Putamen (tissue), 1 donor: ENCODE data around the gene LDB2.

Source experiments
- DNase-seq: peaks from one replicate; pipeline ENCODE4 v3.0.0-alpha.2; 2016; ENCODE audit warnings: low spot score

The LDB2 gene

DNA sequence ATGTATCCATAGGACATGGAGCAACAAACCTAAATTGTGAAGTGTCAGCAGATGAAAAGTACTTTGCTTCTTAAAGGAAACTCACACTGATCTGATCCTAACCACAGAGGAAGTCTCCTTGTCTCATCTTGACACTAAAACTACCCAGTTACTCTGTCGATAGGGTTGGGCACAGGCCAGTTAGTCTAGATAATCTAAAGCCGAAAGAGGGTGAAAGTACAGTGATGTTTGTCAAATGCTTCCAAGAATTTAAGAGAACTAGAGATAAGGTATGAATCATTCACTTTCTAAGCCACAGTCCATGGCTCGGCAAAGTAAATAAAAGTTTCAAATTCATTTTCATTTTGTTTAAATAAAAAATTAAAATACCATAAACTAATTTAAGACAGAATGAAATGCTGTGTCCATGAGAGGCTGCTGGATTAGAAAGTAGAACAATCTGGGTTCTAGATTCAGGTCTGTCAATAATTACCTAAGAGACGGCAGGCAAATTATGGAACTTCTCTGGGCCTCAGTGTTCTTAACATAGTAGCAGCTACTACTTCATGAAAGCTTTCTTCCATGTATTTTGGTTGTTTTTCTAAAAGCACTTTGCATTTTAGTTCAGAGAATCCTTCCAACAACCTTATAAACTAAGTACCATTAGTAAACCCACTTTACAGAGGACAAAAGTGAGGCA is 176.7 kb downstream of the LDB2 start:
- no peak for DNase-seq

DNA sequence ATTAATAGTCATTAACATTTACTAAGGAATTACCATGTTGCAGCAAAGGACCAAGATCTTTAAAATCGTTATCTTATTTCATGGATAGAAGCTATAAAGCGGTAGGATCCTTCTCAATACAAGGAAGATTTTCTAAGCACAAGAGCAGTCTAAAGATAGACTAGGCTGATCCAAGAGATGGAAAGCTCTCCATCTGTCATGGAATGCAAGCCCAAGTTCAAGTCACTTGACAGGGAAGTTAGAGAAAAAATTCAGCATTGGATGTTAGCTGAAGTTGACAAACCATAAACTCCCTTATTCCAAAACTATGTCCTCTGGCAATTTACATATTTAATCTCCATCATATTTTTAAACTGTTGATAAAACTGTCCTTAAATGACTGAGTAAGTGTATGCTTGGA is 177.7 kb downstream of the LDB2 start:
- DNase-seq, result no peak

DNA sequence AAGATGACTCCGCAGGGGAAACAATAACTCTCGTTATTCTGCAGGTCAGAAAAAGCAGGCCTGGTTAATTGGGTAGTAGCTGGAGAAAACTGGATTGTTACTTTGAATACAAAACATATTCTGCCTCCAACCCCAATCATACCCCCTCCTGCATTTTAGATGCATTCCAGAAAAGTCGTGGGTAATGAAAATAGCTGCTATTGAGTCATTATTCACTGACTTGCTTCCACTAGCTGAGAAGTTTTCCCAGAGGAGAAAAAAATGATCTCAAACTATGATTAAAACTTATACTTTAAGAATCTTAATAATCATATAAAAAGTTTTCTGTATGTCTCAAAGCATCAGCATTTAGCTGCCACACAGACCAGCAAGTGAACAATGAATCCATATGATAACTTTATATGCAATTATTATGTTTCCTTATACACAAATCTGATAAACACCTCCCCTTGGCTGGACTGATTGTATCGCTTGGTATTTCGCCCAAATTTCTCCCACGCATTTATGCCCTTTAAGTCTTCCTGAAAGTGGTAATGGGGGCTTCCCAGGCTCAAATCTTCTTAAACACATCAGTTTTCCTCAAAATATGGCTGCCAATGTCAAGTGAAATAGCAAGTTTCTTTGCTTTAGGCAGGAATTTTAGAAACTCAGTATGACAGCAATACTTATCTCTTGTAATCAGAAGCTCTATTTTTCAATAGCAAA is 181.0 kb downstream of the LDB2 start:
- no peak for DNase-seq

DNA sequence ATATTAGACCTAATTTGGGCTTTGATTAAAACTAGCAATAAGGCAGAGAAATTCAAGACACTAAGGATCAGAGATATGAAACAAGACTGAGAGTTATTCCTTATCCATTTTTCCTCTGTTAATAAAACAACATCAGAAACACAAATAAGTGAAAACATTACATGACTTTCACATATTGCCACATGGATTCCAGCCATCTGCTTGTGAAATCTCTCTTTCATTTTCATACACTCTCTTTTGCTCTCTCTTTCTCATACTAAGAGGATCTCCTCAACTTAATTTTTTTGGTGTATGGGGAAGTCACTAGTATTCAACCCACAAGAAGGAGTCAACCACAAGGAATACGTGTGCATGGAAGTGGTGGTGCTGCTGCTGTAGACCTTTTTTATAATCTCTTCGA is 183.0 kb downstream of the LDB2 start:
- DNase-seq, result no peak

DNA sequence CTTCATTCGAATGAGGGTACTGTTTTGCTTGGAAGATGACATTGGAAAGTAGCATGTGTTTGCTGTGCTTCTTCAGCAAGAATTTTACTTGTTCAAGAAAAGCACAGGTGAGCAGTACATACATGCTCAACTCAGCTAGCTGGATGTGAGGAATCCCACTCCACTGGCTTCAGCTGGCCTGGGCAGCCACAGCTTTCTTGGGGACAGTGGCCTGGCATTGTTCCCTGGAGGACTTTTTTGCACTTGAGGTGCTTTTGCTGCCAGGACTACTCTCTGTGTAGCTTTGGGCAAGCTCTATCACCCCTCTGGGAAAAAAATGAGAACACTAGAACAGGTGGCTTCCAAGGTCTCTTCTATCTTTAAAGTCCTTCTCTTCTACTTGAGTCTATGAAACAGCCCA is 184.3 kb downstream of the LDB2 start:
- no peak for DNase-seq

DNA sequence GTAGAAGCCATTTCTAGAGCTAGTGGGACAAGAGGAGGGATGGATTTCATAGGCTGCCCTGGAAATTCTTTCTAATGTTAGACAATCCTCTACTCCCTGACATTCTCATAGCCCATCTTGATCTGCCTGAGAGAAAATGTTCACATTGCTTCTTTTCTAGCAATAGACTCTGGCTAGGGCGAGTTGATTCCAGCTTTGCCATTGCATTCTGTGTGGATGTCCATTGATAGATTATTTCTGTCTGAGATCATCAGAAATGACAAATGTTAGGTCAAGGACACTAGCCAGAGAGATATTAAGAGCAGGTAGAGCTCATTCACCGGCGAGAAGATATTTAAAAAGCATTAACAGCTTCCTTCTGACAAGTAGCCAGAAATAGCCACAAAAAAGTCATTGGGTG is 184.7 kb downstream of the LDB2 start:
- DNase-seq, result no peak

DNA sequence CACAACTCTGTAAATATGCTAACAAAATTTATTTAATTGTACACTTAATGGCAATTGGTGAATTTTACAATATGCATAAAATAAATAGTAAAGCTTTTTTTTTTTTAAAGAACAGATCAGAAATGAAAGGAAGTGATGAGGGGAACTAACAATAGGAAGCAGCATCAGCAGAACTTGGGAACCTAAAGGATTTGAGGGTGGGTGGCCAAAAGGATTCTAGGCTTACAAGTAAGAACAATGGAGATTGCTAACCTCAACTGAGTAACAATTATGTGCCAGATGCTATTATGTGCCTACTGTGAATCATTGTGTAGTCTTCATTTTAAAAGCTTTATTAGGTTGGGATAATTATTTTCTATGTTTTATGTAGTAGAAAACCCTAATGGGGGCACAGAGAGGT is 185.2 kb downstream of the LDB2 start:
- no peak for DNase-seq

DNA sequence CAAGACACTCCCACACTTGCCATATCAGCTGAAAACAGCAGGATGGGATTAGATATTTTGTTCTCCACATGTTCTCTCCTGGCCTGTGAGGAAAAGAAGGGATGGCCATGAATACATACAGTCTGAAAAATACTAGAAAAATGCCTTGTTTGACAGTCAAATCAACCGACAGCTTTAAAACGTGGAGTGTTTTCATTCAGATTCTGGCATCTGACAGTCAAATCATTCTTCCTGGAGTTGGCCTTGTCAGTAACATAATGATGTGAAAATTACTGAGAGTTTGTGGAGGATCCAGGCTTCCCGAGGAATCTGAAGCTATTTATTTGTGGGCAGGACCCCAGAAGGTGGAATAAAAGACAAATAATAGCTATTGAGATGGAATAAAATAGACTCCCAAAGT is 188.2 kb downstream of the LDB2 start:
- DNase-seq, result no peak

DNA sequence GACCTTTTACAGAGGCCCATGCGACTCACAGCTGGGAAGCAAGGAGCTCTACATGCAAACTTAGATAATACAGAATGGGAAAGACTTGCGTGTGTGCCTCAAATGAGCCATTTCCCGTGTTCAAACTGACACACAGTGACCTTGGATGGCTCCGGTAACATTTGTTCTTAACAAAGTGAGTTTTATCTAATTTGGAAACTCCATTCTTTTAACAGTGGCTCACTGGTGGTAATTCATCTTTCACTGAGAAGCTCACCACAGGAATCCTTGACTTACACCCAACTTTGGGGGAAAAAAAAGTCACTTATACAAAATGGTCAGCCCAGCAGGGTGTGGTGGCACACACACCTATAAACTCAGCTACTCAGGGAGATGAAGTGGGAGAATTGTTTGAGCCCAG is 190.6 kb downstream of the LDB2 start:
- DNase-seq, result no peak

DNA sequence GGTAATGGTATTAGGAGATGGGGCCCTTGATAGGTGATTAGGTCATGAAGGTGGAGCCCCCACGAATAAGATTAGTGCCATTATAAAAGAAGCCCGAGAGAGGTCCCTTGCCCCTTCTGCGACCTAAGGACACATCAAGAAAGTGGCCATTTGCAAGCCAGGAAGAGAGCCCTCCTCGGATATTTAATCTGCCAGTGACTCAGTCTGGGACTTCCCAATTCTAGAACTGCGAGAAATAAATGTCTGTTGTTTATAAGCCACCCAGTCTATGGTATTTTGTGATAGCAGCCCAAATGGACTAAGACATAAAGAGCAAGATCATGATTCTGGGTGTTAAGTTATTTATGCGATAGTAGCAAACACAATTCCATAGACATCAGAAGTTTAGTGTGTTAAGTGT is 192.2 kb downstream of the LDB2 start:
- DNase-seq, result no peak

DNA sequence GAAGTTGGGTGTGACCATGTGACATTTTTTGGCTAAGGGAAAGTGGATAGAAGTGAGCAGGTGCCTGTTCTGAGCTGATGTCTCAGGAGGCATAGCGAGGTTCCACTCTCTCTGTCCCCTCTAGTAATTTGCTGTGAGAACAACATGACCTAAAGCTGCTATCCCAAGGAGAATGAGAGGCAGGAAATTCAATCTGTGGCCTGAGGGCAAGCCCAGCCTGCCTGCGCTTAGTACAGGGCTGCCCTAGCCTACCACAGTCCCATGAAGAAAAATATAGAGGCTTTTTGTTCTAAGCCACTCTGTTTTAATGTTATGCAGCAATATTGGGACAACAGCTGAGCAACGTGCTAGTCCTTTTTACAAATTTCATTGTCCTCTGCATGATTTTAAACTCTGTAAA is 193.1 kb downstream of the LDB2 start:
- no peak for DNase-seq

DNA sequence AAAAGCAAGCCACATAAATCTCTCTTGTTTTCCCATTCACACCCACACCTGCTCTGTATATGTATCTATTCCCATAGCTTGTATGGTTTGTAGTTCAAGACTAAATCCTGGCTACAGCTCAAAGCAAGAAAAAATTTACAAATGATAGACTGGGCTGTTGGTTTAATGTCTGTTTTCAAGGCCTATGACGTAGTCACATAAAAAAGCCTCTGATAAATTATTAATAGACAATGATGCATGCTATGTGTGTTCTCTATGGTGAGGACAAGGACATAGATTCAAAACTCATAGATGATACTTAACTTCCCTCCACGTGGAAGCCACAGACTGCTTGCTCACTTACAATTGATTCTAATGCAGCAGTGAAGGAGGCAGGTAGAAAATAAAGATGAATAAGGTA is 194.0 kb downstream of the LDB2 start:
- DNase-seq, result no peak

DNA sequence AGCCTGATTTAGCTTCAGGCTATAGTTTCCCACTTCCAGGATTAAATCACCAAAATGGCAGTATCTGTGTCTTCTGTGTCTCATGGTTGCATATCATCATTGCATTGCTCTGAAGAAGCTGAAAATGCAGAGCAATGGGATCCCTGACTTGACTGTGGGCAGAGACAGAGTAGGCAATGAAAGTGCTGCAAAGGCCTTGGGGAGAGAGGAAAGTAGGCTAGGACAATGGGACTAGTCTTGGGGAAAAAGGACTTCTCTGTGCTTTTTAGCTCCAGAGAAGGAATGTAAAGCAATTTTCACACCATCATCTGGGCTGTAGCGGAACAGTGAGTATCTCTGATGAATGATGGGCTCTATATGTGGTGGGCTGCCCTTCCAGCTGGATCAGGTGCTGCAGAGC is 202.5 kb downstream of the LDB2 start:
- DNase-seq, result no peak

DNA sequence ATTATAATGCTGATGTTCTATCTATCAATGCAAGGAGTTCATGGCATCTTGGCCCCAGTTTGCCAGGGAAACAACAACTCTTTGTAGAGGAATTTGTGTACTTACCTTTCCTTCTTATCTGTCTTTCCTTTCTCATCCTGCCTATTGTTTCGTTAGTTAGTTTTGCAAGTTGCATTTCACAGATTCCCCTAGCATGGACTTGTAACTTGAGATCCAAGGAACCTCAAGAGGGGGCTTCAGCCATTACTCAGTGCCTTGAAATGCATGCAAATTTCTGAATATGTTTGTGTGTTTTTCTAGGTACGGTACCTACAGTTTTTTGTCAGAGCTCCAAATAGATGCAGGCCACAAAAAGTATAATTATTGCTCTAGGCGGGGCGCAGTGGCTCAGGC is 203.6 kb downstream of the LDB2 start:
- no peak for DNase-seq

DNA sequence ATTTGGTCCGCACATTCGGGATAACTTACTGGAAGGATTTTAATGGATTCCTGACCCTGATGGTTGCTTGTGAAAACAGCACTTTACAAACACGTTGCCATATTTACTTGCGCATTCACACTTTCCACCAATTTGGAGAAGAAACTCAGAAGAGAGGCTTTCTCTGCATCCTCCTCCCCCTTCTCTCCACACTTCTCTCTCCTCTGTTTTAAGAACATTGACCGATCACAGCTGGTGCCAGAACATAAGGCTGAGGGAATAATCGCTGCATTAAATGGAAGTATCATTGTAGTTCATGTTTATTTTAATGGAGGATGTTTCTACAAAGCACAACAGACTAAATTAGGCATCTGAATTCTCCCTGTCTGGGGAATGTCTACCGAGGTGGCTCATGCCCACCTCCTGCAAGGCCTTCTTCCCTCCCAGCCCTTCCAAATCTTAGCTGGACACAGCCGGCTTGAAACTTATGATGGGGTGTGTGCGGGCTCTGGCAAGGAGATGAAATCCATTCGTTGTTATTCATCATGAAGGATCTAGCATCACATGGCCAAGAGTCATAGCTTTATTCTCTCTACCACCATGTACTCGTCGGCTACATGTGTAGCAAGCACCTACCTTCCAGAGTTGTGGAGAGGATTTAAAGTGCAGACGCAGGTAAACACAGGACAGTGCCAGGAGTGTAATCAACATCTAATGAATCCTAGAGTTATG is 204.1 kb downstream of the LDB2 start:
- DNase-seq, result no peak

DNA sequence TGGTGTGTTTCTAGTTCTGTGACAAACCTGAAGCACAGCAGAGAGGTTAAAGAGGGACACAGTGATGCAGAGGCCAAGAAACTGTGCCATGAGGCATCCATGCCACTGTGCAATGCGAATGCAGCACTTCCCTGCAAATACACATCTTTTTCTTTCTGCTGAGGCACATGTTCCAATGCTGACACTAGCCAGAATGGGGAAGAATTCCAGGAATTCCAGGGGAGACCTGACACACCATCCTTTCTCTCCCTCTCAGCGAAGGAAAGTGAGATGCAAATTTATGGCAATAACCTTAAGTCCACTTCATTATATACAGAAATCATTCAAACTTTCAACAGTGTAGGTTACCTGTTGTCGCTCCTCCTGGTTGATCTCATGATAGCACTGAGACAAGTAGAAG is 204.8 kb downstream of the LDB2 start:
- DNase-seq, result no peak

DNA sequence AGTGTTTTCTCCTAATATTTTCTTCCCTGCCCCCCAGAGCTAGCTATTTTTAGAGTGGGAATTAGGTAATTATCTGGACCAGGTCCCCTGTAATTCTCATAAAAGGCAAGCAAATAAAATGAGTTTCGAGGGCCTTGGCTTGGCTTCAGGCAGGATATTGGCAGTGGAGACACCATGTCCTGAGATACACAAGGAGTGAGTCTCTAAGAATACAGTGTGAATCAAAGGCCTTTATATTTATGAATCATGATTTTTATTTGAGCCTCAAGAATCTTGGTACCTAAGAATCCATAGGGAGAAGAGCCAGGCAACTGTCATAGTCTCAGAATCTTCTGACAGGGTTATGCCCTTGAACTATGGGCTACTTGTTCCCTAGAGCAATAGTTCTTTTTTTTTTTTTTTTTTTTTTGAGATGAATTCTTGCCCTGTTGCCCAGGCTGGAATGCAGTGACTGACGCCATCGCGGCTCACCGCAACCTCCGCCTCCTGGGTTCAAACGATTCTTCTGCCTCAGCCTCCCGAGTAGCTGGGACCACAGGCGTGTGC is 205.4 kb downstream of the LDB2 start:
- DNase-seq, result no peak

DNA sequence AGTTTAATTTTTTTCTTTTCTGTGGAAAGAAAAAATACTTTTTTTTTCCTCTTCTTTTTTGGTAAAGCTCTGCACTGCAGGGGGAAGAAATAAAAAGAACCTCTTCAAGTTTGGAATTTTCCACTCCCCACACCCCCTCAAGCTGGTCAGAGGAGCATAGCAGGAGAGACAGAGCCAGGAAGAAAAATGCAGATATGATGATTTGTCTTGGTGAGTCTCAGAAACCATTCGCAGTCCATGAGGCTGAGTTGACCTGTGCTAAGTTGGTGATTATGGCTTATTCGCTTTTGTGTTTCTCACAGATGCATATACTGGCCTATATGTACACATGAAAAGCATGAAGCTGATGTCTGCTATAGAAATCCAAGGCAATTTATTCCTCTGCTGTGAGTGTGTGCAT is 205.9 kb downstream of the LDB2 start:
- DNase-seq, result no peak

DNA sequence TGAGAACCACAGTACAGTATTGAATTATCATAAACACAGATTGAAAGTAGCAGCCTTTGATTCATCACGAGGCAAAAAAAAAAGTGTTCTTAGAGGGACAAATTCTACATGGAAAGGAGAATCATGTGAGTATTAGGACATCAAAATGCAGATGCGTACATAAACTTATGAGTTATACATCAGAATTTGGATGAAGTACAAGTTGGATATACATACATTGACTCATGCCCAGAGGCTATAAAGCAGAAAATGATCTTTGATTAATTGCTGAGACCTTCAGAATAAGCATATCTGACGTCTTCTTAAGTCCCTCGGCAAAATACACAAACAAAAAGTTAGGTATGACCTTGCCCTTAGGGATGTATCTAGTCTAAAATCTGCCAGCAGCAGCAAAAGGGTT is 206.4 kb downstream of the LDB2 start:
- no peak for DNase-seq

DNA sequence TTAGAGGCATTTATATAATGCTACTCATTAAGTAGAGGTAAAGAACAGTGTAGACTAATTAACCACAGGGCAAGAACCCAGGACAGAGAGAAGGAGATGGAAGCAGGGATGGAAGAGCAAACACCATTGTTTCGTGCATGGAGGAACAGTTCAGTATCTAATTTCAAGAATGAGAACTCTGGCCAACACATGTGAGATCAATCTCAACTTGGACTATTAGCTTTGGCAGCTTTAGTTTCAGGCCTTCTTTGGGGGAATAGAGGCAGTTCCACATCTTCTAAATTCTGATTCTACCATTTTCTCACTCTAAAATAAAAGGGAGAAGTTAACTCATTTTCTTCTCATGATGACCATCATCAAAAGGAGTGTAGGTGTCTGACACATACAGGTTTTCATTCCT is 207.0 kb downstream of the LDB2 start:
- no peak for DNase-seq

DNA sequence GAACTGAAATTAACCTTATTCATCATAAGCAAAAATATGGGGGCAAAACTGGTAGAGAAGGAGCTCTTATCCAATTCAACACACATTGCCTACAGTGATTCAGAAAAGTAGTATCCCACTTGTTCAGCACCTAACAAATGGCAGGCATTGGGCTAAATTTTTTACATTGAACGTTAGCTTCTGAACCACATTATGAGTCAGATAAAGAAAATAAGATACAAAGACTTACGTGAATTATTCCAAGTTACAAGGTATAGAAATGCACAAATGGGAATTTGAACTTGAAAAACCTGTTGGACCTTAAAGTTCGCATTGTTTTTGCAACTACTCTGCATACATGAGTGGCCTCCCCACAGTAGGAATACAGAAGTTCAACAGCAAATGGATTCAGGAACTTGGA is 210.6 kb downstream of the LDB2 start:
- no peak for DNase-seq

DNA sequence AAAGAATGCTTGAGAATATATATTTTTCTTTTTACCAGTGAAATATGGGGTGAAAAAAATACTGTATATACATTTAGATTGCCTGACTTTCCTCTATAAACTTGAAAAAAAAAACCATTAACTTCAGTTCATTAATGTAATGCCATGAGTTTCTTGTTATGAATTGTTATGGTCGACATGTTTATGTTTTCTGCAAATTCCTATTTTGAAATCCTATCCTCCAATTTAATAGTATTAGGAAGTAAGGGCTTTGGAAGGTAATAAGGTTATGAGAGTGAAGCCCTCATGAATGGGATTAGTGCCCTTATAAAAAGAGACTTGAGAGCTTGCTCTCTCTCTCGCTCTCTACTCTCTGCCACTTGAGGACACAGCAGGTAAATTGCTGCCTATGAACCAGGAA is 211.4 kb downstream of the LDB2 start:
- DNase-seq, result no peak

DNA sequence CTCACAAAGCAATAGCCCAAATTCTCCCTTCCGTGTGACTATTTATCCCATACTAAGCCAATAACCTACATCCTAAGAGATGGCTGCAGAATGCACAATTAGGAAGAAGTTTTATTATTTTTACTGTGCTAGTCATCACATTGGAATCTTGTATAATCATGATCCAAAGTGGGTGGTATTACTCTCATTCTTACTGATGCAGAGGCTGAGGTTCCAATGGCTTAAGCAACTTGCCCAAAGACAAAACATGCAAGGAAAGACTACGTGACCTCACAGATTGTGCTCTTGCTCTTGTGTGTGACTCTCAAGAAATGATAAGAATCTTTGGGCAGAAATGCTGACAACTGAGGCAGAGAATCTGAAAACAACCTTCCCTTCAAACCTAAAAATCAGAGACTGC is 212.2 kb downstream of the LDB2 start:
- no peak for DNase-seq
